SIG-M5 treated with dmso at 0.1 percent for 504 hours (cell line): ENCODE results near the gene SUPT6H.
A peak's percentile ranks its signal among the peaks of the same experiment; 100 is the strongest.

Source experiments
- DNase-seq: peaks from one replicate; lab custom pipeline; 2025; ENCODE audit not compliant: unreplicated experiment; lab: John Stamatoyannopoulos, UW

SUPT6H gene

GRCh38 chr17:28661635-28662526 lies at the start of gene SUPT6H, which contains the start of gene SDF2:
Gene SUPT6H, plus strand, starts transcription at chr17:28662205. Its CDS starts 11,197 bp downstream, at chr17:28673402.
Gene SDF2, minus strand, starts transcription at chr17:28661906. Its CDS starts 30 bp downstream, at chr17:28661876.
- DNase-seq, result peak; percentile 90

GRCh38 chr17:28612531-28612930 lies 49.5 kb upstream of the SUPT6H start:
- DNase-seq, result no peak

- DNase-seq, result peak; percentile 46
These were observed 48.8 kb upstream of the SUPT6H start for GRCh38 chr17:28612936-28613872.

- DNase-seq, result no peak
These were observed 48.0 kb upstream of the SUPT6H start, which contains the start of gene RSKR for GRCh38 chr17:28613931-28614381. Gene RSKR, minus strand, starts transcription at chr17:28614185. Its CDS starts 24 bp downstream, at chr17:28614161.

GRCh38 chr17:28615260-28615940 lies 46.6 kb upstream of the SUPT6H start:
- DNase-seq, result peak; percentile 11

- no peak for DNase-seq
These were observed 45.7 kb upstream of the SUPT6H start for GRCh38 chr17:28616281-28616680.

- DNase-seq, result no peak
These were observed 43.5 kb upstream of the SUPT6H start for GRCh38 chr17:28618464-28618863.

- DNase-seq, result no peak
These were observed 42.0 kb upstream of the SUPT6H start for GRCh38 chr17:28620010-28620409.

- DNase-seq, result no peak
These were observed 39.8 kb upstream of the SUPT6H start for GRCh38 chr17:28622186-28622585.

GRCh38 chr17:28623696-28624095 lies 38.3 kb upstream of the SUPT6H start:
- no peak for DNase-seq

GRCh38 chr17:28624148-28624547 lies 37.9 kb upstream of the SUPT6H start:
- DNase-seq, result no peak

- no peak for DNase-seq
These were observed 35.2 kb upstream of the SUPT6H start for GRCh38 chr17:28626818-28627217.

GRCh38 chr17:28634206-28634865 lies 27.7 kb upstream of the SUPT6H start:
- peak; percentile 30 for DNase-seq

GRCh38 chr17:28635506-28635905 lies 26.5 kb upstream of the SUPT6H start:
- DNase-seq, result no peak

GRCh38 chr17:28641579-28641978 lies 20.4 kb upstream of the SUPT6H start:
- no peak for DNase-seq

GRCh38 chr17:28643983-28644786 lies 17.8 kb upstream of the SUPT6H start:
- peak; percentile 86 for DNase-seq

GRCh38 chr17:28644787-28645575 lies 17.0 kb upstream of the SUPT6H start, which contains the start of gene BLTP2:
Gene BLTP2, minus strand, starts transcription at chr17:28645158. Its CDS starts 102 bp downstream, at chr17:28645056.
- peak; percentile 94 for DNase-seq

GRCh38 chr17:28645576-28645939 lies 16.4 kb upstream of the SUPT6H start:
- DNase-seq, result no peak
